Measurements from ENCODE around the gene PLVAP. TPM values are rescaled to one million over a fixed set of nuclear protein-coding genes. Genes with fewer than 3 reads are reported as not detected.

The PLVAP gene
- total RNA-seq, 4 donors from 2014 or later: 10.5 to 62.7 (median 18.7) TPM

Other genes with a start within 250 kb of the PLVAP start
- 10 to 100 TPM in 3 of 4 donors, 1 to 10 TPM in 1; 7.7 to 13.6 (median 11.2) TPM for gene USE1, start 162.0 kb downstream of the PLVAP start, total RNA-seq
- gene OCEL1, start 151.1 kb downstream of the PLVAP start, total RNA-seq: 10 to 100 TPM in 3 of 4 donors, 1 to 10 TPM in 1; 8.3 to 38.5 (median 30.8) TPM
- 100 to 1,000 TPM in 3 of 4 donors, 10 to 100 TPM in 1; 42.1 to 217 (median 142) TPM for gene NR2F6, start 131.4 kb downstream of the PLVAP start, total RNA-seq
- gene USHBP1, start 112.6 kb downstream of the PLVAP start, total RNA-seq: 10 to 100 TPM in 1 of 4 donors, 1 to 10 TPM in 3; 1.6 to 11.6 (median 2.5) TPM
- gene BABAM1, start 109.9 kb downstream of the PLVAP start, total RNA-seq: 100 to 1,000 TPM in 1 of 4 donors, 10 to 100 TPM in 3; 51.8 to 174 (median 59.2) TPM
- 1 to 10 TPM in 1 of 4 donors, under 1 TPM in 2, not detected in 1; 0.18 to 1.3 (median 0.95) TPM for gene ANKLE1, start 95.4 kb downstream of the PLVAP start, total RNA-seq
- gene ABHD8, start 73.9 kb downstream of the PLVAP start, total RNA-seq: 10 to 100 TPM in 1 of 4 donors, 1 to 10 TPM in 3; 2.1 to 14.1 (median 5.6) TPM
- gene MRPL34, start 71.5 kb downstream of the PLVAP start, total RNA-seq: 100 to 1,000 TPM in 3 of 4 donors, 10 to 100 TPM in 1; 76.7 to 202 (median 196) TPM
- 10 to 100 TPM; 15.2 to 37.2 (median 23.9) TPM for gene DDA1, start 67.8 kb downstream of the PLVAP start, total RNA-seq
- gene ANO8, start 42.5 kb downstream of the PLVAP start, total RNA-seq: 10 to 100 TPM; 10.3 to 18.9 (median 16.0) TPM
- 10 to 100 TPM; 40.5 to 74.4 (median 57.7) TPM for gene GTPBP3, start 39.8 kb downstream of the PLVAP start, total RNA-seq
- gene CCDC194, start 16.9 kb upstream of the PLVAP start, total RNA-seq: not detected
- gene BST2, start 28.3 kb upstream of the PLVAP start, total RNA-seq: 100 to 1,000 TPM in 1 of 4 donors, 10 to 100 TPM in 2, 1 to 10 TPM in 1; 9.6 to 101 (median 23.9) TPM
- gene MVB12A, start 42.7 kb upstream of the PLVAP start, total RNA-seq: 10 to 100 TPM; 52.2 to 68.0 (median 64.1) TPM
- not detected for gene TMEM221, start 71.3 kb upstream of the PLVAP start, total RNA-seq
- gene NXNL1, start 83.6 kb upstream of the PLVAP start, total RNA-seq: not detected
- gene SLC27A1, start 93.2 kb upstream of the PLVAP start, total RNA-seq: 10 to 100 TPM in 2 of 4 donors, 1 to 10 TPM in 1, under 1 TPM in 1; 0.70 to 13.2 (median 8.3) TPM
- gene PGLS, start 134.3 kb upstream of the PLVAP start, total RNA-seq: 100 to 1,000 TPM in 2 of 4 donors, 10 to 100 TPM in 2; 79.2 to 117 (median 104) TPM
- gene COLGALT1, start 178.3 kb upstream of the PLVAP start, total RNA-seq: 10 to 100 TPM; 24.7 to 79.2 (median 48.9) TPM

Measured in Peyer's patch (tissue), 4 donors.